SW480 (cell line): Measurements from ENCODE around the gene LAMA4.

ENCODE experiments used
- DNase-seq: peaks from one replicate; pipeline ENCODE4 v3.0.0-alpha.2; 2016; ENCODE audit warnings: low spot score

LAMA4 gene

DNA sequence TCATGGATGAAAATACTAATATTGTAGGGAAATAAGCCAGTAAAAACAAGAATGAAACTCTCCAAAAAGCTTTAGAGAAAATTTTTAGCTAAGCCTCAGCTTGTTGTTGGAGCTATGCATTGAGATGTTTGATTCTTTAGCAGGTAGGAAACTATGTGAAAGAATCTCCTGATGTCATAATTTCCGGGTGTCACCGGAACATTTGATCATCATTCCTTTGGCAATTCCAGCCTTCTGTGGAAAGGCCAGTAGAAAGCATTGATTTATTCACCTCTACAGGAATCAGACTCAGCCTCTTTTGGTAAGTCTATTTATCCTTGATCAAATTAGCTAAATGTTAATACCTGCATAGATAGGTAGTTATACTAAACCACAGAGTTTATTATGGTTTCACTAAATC is 157.5 kb downstream of the LAMA4 start:
- DNase-seq: no peak

DNA sequence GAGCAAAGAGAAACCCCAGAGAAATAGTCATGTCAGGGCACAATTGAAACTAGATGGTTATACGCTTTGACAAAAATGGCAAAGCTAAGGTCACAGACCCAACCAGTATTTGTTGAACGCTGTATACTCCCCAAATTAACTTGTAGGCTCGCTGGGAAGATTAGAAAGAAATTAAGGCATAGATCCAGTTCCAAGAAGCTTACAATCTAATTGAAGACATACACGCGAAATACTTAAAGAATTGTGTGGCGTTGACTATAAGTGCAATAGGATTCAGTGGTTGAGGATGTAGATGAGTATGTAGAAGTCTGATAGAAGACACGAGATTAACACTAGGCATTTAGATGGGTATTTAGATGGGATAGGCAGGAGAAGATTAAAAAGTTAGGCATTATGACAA is 166.5 kb downstream of the LAMA4 start:
- no peak for DNase-seq

DNA sequence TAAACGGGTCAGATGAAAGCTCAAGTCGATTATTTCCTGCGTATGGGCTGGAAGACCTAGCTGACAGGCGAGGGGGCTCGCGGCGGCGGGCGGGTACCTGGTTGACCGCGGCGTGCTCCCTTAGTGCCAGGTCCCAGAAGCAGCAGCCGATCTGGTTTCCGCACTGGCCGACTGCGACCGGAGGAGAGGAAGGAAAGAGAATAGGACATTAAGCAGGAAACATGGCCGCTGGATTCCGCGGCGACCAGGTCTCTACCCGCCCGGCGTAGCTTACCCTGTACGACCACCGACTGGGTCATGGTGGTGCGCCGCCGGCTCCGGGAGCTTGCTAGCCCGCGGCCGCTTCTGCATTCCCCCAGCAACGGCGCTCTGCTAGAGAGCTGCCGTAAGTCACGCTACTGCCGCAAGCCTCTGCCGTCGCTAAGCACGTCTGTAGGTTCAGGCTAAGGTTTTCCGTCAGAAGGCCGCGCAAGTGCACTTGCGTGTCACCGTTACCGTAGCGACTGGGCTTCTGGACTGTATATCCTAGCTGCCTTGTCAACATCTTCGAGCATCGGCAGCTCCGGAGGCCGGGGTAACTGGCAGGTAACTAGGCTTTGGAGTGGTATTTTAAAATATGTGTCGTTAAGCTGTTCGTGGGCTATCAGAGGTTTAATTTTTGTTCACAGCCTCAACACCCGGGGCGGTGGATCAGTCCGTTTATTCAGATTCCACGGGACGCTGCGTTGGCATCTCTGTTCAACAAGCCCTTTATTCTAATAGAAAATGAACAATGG is 167.0 kb downstream of the LAMA4 start, which contains the start of the genes FAM229B and TUBE1:
Gene FAM229B, plus strand, starts transcription at position 456 of the 776 bp plus-strand sequence. CDS start 11,693 bp downstream, outside the sequence.
Gene TUBE1, minus strand, starts transcription at position 347 of the 776 bp plus-strand sequence. Its CDS starts 48 bp downstream, at position 299.
- DNase-seq: peak; percentile 96

DNA sequence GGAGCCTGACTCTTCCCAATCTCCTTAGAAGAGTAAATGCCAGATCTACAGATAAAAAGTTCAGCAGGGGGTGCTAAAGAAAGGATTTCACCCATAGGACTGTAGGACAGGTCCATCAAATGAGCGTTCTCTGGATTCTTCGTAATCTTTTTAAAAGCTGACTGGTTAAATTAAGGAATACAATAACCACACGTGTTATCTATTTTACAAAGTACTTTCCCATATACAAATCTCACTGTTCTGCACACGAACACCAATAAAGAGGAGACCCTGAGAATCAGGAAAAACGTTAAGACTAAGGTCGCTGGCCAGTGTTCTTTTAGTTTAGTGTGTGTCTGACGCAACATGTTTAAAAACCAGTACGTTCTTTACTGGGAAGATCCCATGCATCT is 167.6 kb downstream of the LAMA4 start:
- DNase-seq: peak; percentile 65

DNA sequence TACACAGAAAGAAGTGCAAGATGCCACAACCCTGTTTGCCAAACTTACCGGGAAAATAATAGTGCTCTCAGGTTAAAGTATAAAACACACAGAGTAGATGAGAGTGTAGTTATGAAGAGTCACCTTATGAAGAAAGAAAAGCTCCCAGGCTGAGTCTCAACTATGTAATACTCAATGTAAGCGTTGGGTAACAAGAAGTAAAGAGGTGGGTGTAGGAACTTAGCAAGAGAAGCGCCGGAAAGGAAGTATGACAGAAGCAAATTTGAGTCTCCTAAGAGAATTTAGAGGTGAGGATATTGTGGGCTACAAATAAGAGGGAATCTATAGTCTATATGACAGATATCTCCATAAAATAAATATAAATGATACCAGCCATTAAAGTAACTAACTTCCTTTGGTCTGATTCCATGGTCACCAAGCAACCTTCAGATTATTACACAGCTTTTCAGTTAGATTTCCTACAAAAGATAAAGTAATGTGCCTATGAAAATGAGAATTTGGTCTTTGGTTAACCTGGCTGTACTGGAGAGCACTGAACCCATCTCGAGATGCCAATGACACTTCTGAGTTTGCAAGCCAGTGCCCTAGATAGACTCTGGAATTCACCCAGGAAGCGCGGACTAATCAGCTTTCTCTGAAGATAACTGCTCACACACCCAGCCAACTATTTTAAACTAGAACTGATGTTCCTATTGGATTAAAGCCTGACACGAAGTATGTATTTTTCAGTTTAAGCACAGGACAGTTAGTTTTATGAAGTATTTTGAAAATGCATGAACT is 168.9 kb downstream of the LAMA4 start:
- DNase-seq: no peak

DNA sequence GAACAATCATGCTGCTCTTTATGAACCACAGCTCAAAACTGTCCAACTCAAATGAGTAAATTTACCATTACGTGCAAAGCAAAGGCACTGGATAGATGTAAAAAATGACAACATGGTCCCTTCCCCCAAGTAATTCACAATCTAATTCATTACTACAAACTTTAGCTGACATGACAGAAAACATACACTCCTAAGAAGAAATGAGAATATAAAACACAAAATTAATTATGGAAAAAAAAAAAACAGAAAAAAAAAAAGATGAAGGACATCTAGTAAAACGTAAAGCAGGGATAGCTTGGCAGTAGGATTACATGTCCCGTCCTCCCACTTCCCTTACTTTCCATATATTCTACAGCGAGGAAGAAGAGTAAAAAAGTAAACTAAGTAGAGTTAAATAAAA is 172.8 kb downstream of the LAMA4 start:
- no peak for DNase-seq

DNA sequence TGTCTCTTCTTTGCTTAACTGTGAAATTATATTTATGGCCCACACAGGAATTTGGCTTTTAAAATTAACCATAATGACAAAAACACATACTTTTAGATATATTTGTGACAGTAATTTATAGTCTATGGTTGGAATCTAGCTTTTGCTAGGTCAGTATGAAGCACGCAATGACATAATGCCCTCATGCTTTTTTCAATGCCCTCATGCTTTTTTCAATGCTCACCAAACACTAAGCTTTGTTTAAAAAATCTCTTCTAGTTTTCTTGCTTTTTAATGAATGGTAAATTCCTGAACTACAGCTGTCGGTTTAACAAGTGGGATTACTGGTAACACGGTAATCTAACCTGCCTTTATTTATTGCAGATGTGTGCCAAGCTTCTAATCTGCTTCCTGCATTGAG is 187.8 kb downstream of the LAMA4 start:
- DNase-seq: no peak

DNA sequence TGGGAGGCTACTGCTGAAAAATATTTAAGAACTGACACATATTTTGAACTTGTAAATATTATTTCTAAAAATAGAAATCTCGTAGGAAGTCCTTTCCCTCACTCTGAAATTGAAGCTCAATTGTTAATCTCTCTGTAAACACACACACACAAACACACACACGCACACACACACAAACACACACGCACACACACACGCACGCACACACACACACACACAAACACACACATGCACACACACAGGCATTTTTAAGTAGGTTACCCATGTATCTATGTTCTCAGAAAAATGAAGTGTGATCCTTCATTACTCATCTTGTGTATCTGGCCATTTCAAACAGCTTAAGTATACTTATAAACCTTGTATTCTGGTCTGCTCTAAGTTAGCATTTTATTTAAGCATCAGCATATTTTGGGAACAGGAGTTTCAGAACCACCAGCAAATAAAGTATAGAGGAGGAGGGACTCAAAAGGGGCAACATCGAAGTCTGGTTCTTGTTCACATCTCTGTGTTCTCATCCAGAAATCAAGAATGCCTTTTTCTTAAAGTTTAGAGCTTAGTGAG is 188.9 kb downstream of the LAMA4 start:
- DNase-seq: no peak

DNA sequence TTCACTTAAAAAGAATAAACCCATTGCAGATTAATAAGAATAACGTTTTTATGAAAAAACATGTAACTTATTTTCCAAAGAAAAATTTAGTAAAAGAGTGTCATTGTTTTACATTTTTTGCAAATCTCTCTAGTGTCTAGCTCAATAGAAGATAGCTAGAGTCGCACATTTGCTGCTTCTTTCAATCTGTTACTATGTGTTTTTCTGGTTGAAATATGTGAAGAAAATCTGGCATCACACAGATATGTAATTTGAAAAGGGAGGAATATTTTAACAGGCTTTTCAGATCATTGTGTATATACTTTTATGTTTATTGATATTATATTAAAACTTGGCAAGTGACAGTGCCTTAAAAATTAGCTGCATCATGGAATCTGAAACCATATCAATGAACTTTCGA is 191.4 kb downstream of the LAMA4 start:
- no peak for DNase-seq

DNA sequence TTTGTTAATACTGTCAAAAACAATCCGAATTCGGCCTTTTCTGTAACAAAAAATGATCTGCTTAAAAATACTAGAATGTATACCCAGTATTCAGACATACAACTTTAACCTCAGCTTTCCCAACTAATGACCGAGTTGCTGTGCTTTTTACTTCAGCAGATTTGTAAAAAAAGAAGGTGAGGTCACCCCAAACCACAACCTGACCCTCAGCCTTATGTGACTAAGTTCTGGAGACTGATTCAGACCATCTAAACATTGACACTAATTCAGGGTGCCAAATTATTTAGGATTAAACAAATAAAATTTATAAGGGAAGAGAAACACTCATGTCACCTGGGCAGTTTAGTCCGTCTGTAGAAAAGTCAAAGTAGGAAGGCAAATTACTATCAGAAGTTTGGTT is 192.8 kb downstream of the LAMA4 start:
- no peak for DNase-seq
